Mucosa of descending colon (tissue), 3 donors: ENCODE measurements around the gene HTT. TPM values are rescaled to one million over a fixed set of nuclear protein-coding genes. Genes with fewer than 3 reads are reported as not detected.

ENCODE experiments used
- ATAC-seq: fragments of 200-7000 bp; cut with Tn5 transposase; one replicate; pipeline ENCODE4 v1.9.1; 2020; ENCODE audit warnings: mild to moderate bottlenecking, moderate library complexity
- DNase-seq, 3 donors: peaks; one replicate each; pipeline ENCODE4 v3.0.0-alpha.2; 2020
- H3K36me3 ChIP-seq: fragments of 200-600 bp; one replicate; pipeline ENCODE4 v1.8.0; 2021; ENCODE audit warnings: low read depth, mild to moderate bottlenecking
- H3K4me1 ChIP-seq: fragments of 200-600 bp; one replicate; pipeline ENCODE4 v1.8.0; 2021; ENCODE audit warnings: low read depth, mild to moderate bottlenecking
- H3K4me3 ChIP-seq: fragments of 200-600 bp; one replicate; pipeline ENCODE4 v1.8.0; 2021; ENCODE audit warnings: mild to moderate bottlenecking
- H3K9me3 ChIP-seq: fragments of 200-600 bp; one replicate; pipeline ENCODE4 v1.8.0; 2021; ENCODE audit warnings: mild to moderate bottlenecking
- intact Hi-C, 2 donors: fragments of 100-400 bp; cut with DNase I in 1 of 2; cut with micrococcal nuclease in 1 of 2; formaldehyde crosslinking; loops; one replicate each; pipeline versions ENCODE4 v1.11.0 to v1.11.1; 2022; cut with DNase I, micrococcal nuclease
- total RNA-seq, 3 donors: library from RNA; stranded (reverse); fragmentation: NEBNext Ultra II Directional in 2 of 3; extraction: Animal tissue kit (Norgen Biotek cat#: 25700) in 2 of 3; gene quantifications; one replicate each; pipeline versions ENCODE4 v1.2.1 to v1.2.4, GENCODE V29; 2021 to 2023
- TF ChIP-seq, protein P1 (sequence below): fragments of 200-600 bp; IDR thresholded peaks from one replicate; pipeline ENCODE4 v1.8.0; 2022; ENCODE audit warnings: antibody characterized with exemption, mild to moderate bottlenecking
- donor health status: DM: no; HTN: no; CAD: no; lungs with moderate emphysema.
- donor health status: DM: no; HTN: no; CAD: no.
- donor health status: DM: no; HTN: yes; CAD: no.

HTT gene
- total RNA-seq, 3 donors from 2014 or later, result 51.3 to 71.8 (median 67.5) TPM

DNA sequence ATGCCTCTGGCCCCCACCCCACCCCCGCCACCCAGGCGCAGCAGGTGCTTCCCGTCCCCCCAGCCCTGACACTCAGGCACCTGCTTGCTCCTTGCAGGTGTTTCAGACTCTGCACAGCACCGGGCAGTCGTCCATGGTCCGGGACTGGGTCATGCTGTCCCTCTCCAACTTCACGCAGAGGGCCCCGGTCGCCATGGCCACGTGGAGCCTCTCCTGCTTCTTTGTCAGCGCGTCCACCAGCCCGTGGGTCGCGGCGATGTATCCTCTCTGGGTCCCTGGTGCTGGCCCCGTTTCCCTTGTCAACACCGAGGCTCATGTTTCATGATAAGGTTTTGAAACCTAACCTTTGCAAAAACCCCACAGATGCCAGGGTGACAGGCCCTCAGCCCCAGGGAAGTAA lies 164.2 kb downstream of the HTT start:
- H3K4me1 ChIP-seq, result no peaks in the 10 kb centered on the region
- intact Hi-C loops, result no loop called here
- no peaks in the 10 kb centered on the region for H3K36me3 ChIP-seq
- no peak overlapping the region for H3K4me3 ChIP-seq
- H3K9me3 ChIP-seq, result no peaks in the 10 kb centered on the region
- TF ChIP-seq, protein P1, sequence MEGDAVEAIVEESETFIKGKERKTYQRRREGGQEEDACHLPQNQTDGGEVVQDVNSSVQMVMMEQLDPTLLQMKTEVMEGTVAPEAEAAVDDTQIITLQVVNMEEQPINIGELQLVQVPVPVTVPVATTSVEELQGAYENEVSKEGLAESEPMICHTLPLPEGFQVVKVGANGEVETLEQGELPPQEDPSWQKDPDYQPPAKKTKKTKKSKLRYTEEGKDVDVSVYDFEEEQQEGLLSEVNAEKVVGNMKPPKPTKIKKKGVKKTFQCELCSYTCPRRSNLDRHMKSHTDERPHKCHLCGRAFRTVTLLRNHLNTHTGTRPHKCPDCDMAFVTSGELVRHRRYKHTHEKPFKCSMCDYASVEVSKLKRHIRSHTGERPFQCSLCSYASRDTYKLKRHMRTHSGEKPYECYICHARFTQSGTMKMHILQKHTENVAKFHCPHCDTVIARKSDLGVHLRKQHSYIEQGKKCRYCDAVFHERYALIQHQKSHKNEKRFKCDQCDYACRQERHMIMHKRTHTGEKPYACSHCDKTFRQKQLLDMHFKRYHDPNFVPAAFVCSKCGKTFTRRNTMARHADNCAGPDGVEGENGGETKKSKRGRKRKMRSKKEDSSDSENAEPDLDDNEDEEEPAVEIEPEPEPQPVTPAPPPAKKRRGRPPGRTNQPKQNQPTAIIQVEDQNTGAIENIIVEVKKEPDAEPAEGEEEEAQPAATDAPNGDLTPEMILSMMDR, result no peak
- ATAC-seq (no peak), DNase-seq (peak in 1 of 3 donors; percentile 41)

DNA sequence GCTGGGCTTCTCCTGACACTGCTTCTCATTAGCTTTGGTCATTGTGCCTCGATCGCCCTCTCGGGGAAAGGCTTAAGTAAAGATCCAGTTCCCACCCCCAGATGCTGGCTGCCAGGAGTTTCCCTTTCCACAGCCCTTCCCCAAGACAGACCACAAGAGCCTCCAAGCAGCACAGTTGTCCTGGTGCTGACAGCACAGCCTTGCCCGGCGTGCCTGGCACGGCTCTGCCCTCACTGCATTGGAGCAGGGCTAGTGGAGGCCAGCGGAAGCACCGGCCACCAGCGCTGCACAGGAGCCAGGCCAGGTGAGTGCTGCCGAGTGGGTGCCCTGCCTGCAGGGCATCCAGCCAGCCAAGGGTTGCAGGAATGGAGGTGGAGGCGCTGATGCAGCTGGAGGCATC lies 164.8 kb downstream of the HTT start:
- DNase-seq (peak in 1 of 3 donors; percentile 33), ATAC-seq (no peak)
- Histone ChIP-seq H3K4me1 (no peaks in the 10 kb centered on the region), H3K36me3 (no peaks in the 10 kb centered on the region), H3K9me3 (no peaks in the 10 kb centered on the region), H3K4me3 (no peak overlapping the region)
- intact Hi-C loops, result no loop called here
- TF ChIP-seq, protein P1, result no peak

DNA sequence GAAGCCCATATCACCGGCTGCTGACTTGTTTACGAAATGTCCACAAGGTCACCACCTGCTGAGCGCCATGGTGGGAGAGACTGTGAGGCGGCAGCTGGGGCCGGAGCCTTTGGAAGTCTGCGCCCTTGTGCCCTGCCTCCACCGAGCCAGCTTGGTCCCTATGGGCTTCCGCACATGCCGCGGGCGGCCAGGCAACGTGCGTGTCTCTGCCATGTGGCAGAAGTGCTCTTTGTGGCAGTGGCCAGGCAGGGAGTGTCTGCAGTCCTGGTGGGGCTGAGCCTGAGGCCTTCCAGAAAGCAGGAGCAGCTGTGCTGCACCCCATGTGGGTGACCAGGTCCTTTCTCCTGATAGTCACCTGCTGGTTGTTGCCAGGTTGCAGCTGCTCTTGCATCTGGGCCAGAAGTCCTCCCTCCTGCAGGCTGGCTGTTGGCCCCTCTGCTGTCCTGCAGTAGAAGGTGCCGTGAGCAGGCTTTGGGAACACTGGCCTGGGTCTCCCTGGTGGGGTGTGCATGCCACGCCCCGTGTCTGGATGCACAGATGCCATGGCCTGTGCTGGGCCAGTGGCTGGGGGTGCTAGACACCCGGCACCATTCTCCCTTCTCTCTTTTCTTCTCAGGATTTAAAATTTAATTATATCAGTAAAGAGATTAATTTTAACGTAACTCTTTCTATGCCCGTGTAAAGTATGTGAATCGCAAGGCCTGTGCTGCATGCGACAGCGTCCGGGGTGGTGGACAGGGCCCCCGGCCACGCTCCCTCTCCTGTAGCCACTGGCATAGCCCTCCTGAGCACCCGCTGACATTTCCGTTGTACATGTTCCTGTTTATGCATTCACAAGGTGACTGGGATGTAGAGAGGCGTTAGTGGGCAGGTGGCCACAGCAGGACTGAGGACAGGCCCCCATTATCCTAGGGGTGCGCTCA lies 165.8 kb downstream of the HTT start:
- H3K4me1 ChIP-seq, result no peaks in the 10 kb centered on the region
- intact Hi-C loops, result no loop called here
- H3K36me3 ChIP-seq, result no peaks in the 10 kb centered on the region
- DNase-seq, result peak in 1 of 3 donors; percentile 38
- H3K9me3 ChIP-seq, result no peaks in the 10 kb centered on the region
- TF ChIP-seq, protein P1, result no peak
- ATAC-seq, result no peak
- H3K4me3 ChIP-seq, result no peak overlapping the region

DNA sequence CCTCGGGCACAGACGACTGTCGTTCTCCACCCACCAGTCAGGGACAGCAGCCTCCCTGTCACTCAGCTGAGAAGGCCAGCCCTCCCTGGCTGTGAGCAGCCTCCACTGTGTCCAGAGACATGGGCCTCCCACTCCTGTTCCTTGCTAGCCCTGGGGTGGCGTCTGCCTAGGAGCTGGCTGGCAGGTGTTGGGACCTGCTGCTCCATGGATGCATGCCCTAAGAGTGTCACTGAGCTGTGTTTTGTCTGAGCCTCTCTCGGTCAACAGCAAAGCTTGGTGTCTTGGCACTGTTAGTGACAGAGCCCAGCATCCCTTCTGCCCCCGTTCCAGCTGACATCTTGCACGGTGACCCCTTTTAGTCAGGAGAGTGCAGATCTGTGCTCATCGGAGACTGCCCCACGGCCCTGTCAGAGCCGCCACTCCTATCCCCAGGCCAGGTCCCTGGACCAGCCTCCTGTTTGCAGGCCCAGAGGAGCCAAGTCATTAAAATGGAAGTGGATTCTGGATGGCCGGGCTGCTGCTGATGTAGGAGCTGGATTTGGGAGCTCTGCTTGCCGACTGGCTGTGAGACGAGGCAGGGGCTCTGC lies 166.5 kb downstream of the HTT start:
- peak in 1 of 3 donors; percentile 38 for DNase-seq
- Histone ChIP-seq H3K4me3 (no peak overlapping the region), H3K4me1 (no peaks in the 10 kb centered on the region), H3K36me3 (no peaks in the 10 kb centered on the region), H3K9me3 (no peaks in the 10 kb centered on the region)
- ATAC-seq, result no peak
- intact Hi-C loops, result no loop called here
- TF ChIP-seq, protein P1, result no peak

DNA sequence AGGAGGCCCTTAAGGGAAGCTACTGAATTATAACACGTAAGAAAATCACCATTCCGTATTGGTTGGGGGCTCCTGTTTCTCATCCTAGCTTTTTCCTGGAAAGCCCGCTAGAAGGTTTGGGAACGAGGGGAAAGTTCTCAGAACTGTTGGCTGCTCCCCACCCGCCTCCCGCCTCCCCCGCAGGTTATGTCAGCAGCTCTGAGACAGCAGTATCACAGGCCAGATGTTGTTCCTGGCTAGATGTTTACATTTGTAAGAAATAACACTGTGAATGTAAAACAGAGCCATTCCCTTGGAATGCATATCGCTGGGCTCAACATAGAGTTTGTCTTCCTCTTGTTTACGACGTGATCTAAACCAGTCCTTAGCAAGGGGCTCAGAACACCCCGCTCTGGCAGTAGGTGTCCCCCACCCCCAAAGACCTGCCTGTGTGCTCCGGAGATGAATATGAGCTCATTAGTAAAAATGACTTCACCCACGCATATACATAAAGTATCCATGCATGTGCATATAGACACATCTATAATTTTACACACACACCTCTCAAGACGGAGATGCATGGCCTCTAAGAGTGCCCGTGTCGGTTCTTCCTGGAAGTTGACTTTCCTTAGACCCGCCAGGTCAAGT lies 167.5 kb downstream of the HTT start:
- TF ChIP-seq, protein P1, result no peak
- Histone ChIP-seq H3K36me3 (no peaks in the 10 kb centered on the region), H3K4me1 (no peaks in the 10 kb centered on the region), H3K9me3 (no peaks in the 10 kb centered on the region), H3K4me3 (no peak overlapping the region)
- intact Hi-C loops, result no loop called here
- DNase-seq (peak in 2 of 3 donors; percentile 20 to 31), ATAC-seq (no peak)
